A549 (cell line): ENCODE data around the gene PHACTR4. TPM values are rescaled to one million over a fixed set of nuclear protein-coding genes. Genes with fewer than 3 reads are reported as not detected.

Experiments
- ATAC-seq, 2 experiments: fragments of 200-7000 bp in 1 of 2; fragments of >200 bp in 1 of 2; cut with Nextera tagmentation in 1 of 2; cut with Tn5 transposase in 1 of 2; 3 replicates each; pipeline versions ENCODE4 v1.8.0 to v1.9.1; 2018 to 2020; ENCODE audit warnings: mild to moderate bottlenecking in 1 of 2, moderate library complexity in 1 of 2
- CTCF ChIA-PET: fragments of 300-600 bp; sonication (Branson Sonifier 250); formaldehyde crosslinking; extraction: SDS; loops from one replicate; lab custom pipeline; 2021; ENCODE audit warnings: antibody characterized with exemption, inconsistent platforms; lab: Yijun Ruan, JAX
- POLR2A ChIA-PET: fragments of 350-600 bp; formaldehyde crosslinking; extraction: SDS; loops from one replicate; lab custom pipeline; 2021; ENCODE audit warnings: antibody characterized with exemption, inconsistent platforms; lab: Yijun Ruan, JAX
- DNase-seq, 2 experiments: peaks; one replicate each; pipeline versions ENCODE4 v3.0.0 to v3.0.0-alpha.2; 2011 to 2016; ENCODE audit warnings: low read depth in 1 of 2, low spot score in 1 of 2
- FAIRE-seq: peaks from 2 replicates; lab custom pipeline; 2011; peaks lifted over from hg19 to GRCh38; lab: Jason Lieb, UNC
- H3K27ac ChIP-seq, 2 experiments: fragments of >200 bp; sonication (Bioruptor Twin); formaldehyde crosslinking; 3 replicates each; pipeline ENCODE4 v1.5.1; 2016 to 2017
- H3K4me1 ChIP-seq: fragments of >200 bp; sonication (Bioruptor Twin); formaldehyde crosslinking; 3 replicates; pipeline ENCODE4 v1.6.1; 2016
- H3K4me2 ChIP-seq: fragments of >200 bp; sonication (Bioruptor Twin); formaldehyde crosslinking; 3 replicates; pipeline ENCODE4 v1.6.1; 2016
- H3K4me3 ChIP-seq: fragments of >200 bp; sonication (Bioruptor Twin); formaldehyde crosslinking; 3 replicates; pipeline ENCODE4 v1.5.1; 2016
- H3K9me3 ChIP-seq: fragments of >200 bp; sonication (Bioruptor Twin); formaldehyde crosslinking; 3 replicates; pipeline ENCODE4 v1.6.1; 2016
- CTCF ChIP-seq: fragments of >200 bp; sonication (Bioruptor Twin); formaldehyde crosslinking; IDR thresholded peaks from 3 replicates; pipeline ENCODE4 v1.5.1; 2016
- EHF ChIP-seq: fragments of 250-450 bp; sonication (Bioruptor Pico); IDR thresholded peaks from 2 replicates; pipeline ENCODE4 v1.5.0; 2020; ENCODE audit warnings: mild to moderate bottlenecking
- ELK1 ChIP-seq: fragments of 150-350 bp; IDR thresholded peaks from 2 replicates; pipeline ENCODE4 v1.6.1; 2014; ENCODE audit warnings: low read depth, mild to moderate bottlenecking, low read length
- EP300 ChIP-seq, 2 experiments: fragments of >200 bp; sonication (Bioruptor Twin); formaldehyde crosslinking; IDR thresholded peaks; 2 replicates in 1 of 2; 3 replicates in 1 of 2; pipeline ENCODE4 v1.6.1; 2016 to 2017
- FOSL2 ChIP-seq, 2 experiments: fragments of 450-650 bp in 1 of 2; fragments of >200 bp in 1 of 2; sonication (Bioruptor Twin) in 1 of 2; formaldehyde crosslinking; IDR thresholded peaks; 2 replicates each; pipeline versions ENCODE4 v1.5.0 to v1.6.1; 2016 to 2020; ENCODE audit warnings: mild to moderate bottlenecking in 1 of 2, moderate library complexity in 1 of 2
- HDAC2 ChIP-seq: fragments of 200-600 bp; sonication (generic); IDR thresholded peaks from 2 replicates; pipeline ENCODE4 v1.6.1; 2016
- KDM5A ChIP-seq: fragments of 200-600 bp; sonication (generic); IDR thresholded peaks from 2 replicates; pipeline ENCODE4 v1.6.1; 2016; ENCODE audit warnings: antibody characterized with exemption, mild to moderate bottlenecking
- MAFK ChIP-seq: fragments of 450-650 bp; IDR thresholded peaks from 2 replicates; pipeline ENCODE4 v1.6.1; 2014; ENCODE audit not compliant: partially characterized antibody
- NFE2L2 ChIP-seq: fragments of 150-350 bp; conservative IDR thresholded peaks from 2 replicates; pipeline ENCODE4 v1.6.1; 2014; ENCODE audit warnings: low read length
- REST ChIP-seq: fragments of 200-600 bp; sonication (generic); IDR thresholded peaks from 2 replicates; pipeline ENCODE4 v1.6.1; 2016; ENCODE audit warnings: antibody characterized with exemption, mild to moderate bottlenecking, moderate library complexity
- RFX5 ChIP-seq: fragments of 450-650 bp; IDR thresholded peaks from 2 replicates; pipeline ENCODE4 v1.7.1; 2014; ENCODE audit warnings: antibody characterized with exemption, mild to moderate bottlenecking, moderate library complexity
- TFCP2L1 ChIP-seq: fragments of 250-450 bp; sonication (Bioruptor Pico); IDR thresholded peaks from 2 replicates; pipeline ENCODE4 v1.5.0; 2021; ENCODE audit warnings: mild to moderate bottlenecking
- ZNF302 ChIP-seq: fragments of 250-450 bp; sonication (Bioruptor Pico); IDR thresholded peaks from 2 replicates; pipeline ENCODE4 v1.9.0; 2021; ENCODE audit warnings: inconsistent platforms, mild to moderate bottlenecking, moderate library complexity
- WGBS: methylation state at CpG from one replicate; pipeline ENCODE4 v1.1.6; 2017; ENCODE audit errors: missing lambda C conversion rate; 5-methylcytosine and 5-hydroxymethylcytosine counted together
- polyA plus RNA-seq, 4 experiments: library from polyadenylated mRNA; depleted of rRNA in 3 of 4; stranded (reverse); fragments of >200 nt; fragmentation: RNase III in 1 of 4; extraction: RNeasy Plus Mini Kit Qiagen cat#74134 plus additional on column Dnase treatment in 1 of 4; gene quantifications; 2 replicates in 3 of 4; 3 replicates in 1 of 4; pipeline ENCODE4 v1.2.3, GENCODE V29; 2011 to 2017
- TF ChIP-seq, protein P1 (sequence below): fragments of >200 bp; sonication (Bioruptor Twin); formaldehyde crosslinking; IDR thresholded peaks from 2 replicates; pipeline ENCODE4 v1.6.1; 2016
- TF ChIP-seq, protein P2 (sequence below): fragments of 250-450 bp; sonication (Bioruptor Pico); IDR thresholded peaks from 2 replicates; pipeline ENCODE4 v1.5.0; 2020; ENCODE audit warnings: low read depth, mild to moderate bottlenecking, moderate library complexity

PHACTR4 gene
- polyA plus RNA-seq, 2 of the 4 experiments (the other 2 are of a cell fraction), result 17.4 to 25.0 TPM

GRCh38 chr1:28411656-28412055, 42.1 kb downstream of the PHACTR4 start (continued):
- TF ChIP-seq CTCF (no peak), REST (no peak), EP300 (IDR thresholded peaks at IDR 0.05) (no peak)
- TF ChIP-seq, all 56 proteins: peak for 0

DNA sequence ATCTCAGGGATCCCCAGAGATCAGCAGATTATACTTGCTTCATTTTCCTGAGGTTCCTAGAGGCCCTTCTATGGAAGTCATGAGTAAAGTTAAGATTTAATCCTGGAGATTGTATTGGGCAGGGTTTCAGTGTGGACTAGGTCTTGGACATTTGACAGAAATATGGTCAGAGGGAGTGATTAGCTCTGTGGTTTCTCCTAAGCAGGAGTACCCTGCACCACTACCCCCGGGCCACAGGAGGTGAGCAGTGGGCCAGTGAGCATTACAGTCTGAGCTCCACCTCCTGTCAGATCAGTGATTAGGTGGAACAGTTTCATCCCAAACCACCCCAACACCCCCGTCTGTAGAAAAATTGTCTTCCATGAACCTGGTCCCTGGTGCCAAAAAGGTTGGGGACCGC, 43.2 kb downstream of the PHACTR4 start:
- FAIRE-seq (no peak), ATAC-seq (peak; percentile 44 to 63; a peak in 3 of 6 replicates), DNase-seq (no peak)
- Histone ChIP-seq H3K27ac (0 out of 6 replicates have a peak overlapping the region, but pooled peaks of 1 of the 2 experiments have one; percentile 10), H3K4me3 (no peak overlapping the region), H3K9me3 (no peaks in the 10 kb centered on the region), H3K4me1 (peaks cover 29% of the 10 kb centered on the region), H3K4me2 (no peak overlapping the region)
- TF ChIP-seq EHF (CRISPR knock-in tag) (no peak), ELK1 (no peak), FOSL2 (IDR thresholded peaks at IDR 0.05) (no peak), FOSL2 (CRISPR knock-in tag; IDR thresholded peaks at IDR 0.05) (no peak), MAFK (no peak), NFE2L2 (no peak), TFCP2L1 (CRISPR knock-in tag) (no peak), KDM5A (no peak), ZNF302 (CRISPR knock-in tag) (no peak), HDAC2 (no peak), RFX5 (no peak)
- TF ChIP-seq, protein P1, sequence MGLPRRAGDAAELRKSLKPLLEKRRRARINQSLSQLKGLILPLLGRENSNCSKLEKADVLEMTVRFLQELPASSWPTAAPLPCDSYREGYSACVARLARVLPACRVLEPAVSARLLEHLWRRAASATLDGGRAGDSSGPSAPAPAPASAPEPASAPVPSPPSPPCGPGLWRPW, result no peak
- TF ChIP-seq, protein P2, sequence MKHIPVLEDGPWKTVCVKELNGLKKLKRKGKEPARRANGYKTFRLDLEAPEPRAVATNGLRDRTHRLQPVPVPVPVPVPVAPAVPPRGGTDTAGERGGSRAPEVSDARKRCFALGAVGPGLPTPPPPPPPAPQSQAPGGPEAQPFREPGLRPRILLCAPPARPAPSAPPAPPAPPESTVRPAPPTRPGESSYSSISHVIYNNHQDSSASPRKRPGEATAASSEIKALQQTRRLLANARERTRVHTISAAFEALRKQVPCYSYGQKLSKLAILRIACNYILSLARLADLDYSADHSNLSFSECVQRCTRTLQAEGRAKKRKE (CRISPR knock-in tag), result no peak
- WGBS, result 73% methylated on average over 3 of the region's 3 CpGs
- CTCF ChIA-PET, result interaction anchor here (0.5 to 1.4 kb wide), 4 partner anchors 18 to 74 kb away, joined by 3 read pairs; no protein-coding TSS in a partner anchor
- POLR2A ChIA-PET, result interaction anchor here (0.6 kb wide), 2 partner anchors 93 to 94 kb away, joined by 5 to 9 read pairs; partner anchors contain the start of gene RCC1
